CD4-positive, alpha-beta T cell treated with Interleukin-2 at 100 ng/mL for 4 hours (primary cell): ENCODE data around the gene RARS2.

Source experiments
- DNase-seq: peaks from one replicate; pipeline ENCODE4 v3.0.0-alpha.2; 2020; ENCODE audit warnings: low spot score

Gene RARS2

DNA sequence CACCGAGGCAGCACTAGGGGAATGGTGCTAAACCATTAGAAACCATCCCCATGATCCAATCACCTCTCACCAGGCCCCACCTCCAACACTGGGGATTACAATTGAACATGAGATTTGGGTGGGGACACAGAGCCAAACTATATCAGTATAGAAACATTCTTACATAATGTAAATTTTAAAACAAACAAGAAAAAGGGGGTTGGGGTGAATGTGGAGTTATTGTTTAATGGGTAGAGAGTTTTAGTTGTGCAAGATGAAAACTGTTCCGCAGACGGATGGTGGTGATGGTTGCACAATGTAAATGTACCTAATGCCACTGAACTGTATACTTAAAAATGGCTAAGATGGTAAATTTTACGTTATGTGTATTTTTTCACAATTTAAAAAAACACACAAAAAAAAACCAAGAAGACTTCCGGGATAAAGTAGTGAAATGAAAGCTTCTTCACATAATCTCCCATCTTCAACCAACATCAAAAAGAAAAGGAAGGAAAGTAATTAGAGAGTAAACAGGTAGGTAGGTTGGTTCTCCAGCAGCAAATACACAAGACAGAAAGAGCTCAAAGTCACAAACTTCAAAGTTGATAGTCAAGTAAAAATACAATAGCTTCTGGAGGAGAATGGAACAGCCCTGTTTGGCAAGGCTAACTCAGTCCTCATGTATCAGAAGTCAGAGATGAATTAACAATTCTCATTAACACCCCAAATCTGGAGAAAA, 16.3 kb downstream of the RARS2 start:
- no peak for DNase-seq

DNA sequence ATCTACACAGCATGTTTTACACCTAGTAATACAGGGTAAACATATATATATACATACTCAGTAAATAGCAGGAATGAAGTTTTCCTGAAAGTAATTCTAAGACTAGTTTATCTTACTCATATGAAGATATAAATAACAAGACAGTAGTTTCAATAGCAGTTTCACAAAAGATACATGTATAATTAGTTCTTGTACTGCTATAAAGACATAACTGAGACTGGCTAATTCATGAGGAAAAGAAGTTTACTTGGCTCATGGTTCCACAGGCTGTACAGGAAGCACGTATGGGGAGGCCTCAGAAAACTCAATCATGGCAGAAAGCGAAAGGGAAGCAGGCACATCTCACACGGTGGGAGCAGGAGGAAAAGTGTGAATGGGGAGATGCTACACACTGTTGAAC, 16.9 kb downstream of the RARS2 start:
- no peak for DNase-seq

DNA sequence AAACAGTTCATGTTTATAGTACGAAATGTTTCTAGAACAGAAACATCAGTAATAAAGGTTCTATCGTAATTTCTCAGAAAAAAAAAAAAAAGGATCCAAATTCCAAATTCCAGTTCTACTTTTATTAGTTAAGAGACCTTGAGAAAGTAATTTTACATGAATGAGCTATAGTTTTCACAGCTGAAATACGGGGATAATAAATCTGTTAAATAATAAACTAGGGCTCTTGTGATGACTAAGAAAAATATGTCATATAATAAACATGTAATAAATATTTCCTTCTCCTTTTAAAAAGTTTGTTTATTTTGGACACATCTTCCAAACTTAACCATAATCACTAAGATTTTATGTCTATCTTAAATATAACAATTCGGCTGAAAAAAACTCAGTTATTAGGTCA, 17.8 kb downstream of the RARS2 start:
- DNase-seq = no peak

DNA sequence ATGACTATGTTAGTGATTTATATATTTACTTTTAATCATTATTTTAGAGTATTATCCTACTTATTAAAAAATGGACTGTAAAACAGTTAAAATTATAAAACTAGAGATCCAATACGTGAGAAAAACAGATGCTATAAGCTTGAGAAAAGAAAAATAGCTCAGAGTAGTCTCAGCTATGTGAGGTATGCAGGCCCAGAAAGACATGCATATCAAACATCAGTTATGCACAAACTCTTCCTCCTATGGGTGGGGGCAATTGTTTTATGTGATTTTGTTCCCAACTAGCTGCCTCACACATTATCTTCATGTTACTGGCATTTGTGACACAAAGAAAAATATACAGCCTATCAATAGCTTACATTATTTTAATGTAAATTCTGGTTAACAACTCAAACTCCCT, 28.8 kb downstream of the RARS2 start:
- no peak for DNase-seq

DNA sequence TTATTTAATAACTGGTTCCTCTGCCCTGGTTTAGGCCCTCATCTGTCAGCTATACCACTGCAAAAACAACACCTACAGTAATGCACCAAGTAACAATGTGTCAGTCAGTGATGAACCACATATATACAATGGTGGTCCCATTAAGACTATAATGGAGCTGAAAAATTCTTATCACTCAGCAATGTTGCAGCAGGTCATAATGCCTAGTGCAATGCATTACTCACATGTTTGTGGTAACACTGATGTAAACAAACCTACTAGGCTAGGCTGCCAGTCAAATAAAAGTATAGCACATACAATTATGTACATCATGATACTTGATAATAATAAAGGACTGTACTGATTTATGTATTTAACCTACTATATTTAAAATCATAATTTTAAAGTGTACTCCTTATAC, 31.3 kb downstream of the RARS2 start:
- no peak for DNase-seq

DNA sequence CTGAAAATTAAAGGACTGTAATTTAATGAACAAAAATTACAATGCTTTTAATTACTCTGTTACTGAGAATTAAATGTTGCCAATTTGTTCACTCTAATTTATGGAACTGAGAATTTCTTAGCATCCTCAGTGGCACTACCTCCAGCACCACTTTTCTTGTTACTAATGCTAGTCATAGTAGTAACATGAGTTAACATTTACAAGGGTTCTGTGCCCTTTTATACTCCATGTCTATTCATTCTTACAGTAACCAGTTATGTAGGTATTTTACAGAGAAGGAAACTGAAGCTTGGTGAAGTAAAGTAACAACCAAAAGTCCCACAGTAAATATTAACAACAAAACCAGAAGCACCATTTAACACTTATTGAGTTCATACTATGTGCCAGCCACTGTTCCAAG, 34.3 kb downstream of the RARS2 start:
- DNase-seq = no peak

DNA sequence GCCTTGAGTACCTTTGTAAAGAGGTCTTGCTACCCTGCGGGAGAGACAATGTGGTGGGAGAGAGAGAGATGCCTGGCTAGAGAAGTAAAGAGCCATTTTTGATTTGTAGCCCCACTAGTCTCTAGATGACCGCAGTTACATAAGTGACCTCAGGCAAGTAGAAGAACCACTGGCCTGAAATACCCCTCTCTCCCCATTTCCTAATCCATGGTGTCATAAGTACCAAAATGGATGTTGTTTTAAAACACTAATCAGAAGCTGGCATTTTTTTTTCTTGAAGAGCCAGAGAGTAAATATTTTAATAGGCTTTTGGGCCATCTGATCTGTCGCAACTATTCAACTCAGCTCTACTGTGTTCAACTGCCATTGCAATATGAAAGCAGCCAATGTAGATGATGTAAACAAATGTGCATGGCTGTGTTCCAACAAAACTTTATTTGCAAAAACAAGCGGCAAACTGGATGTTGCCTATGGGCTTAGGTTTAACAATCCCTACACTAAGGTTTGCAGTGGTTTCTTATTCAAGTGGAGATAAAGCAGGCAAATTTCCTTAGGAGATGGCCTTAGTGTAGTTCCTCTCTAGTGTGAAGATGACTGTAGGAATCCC, 36.5 kb downstream of the RARS2 start:
- no peak for DNase-seq

DNA sequence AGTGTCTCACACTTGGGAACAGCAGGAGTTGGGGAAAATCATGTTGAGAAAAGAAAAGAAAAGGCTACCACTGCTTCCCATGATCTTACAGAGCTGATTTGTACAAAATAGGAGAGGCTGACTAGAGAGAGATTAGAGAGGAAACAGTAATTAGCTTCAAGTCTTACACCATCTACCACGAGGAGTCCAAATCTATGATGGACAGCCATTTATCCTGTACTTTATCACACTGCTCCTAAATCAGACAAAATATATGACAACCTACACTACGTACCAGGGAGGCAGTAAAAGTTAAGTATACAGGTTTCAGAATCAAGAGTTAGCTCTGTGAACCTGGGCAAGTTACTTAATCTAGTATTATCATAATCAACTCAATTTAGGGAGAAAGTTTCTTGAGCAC, 38.0 kb downstream of the RARS2 start:
- DNase-seq = no peak

DNA sequence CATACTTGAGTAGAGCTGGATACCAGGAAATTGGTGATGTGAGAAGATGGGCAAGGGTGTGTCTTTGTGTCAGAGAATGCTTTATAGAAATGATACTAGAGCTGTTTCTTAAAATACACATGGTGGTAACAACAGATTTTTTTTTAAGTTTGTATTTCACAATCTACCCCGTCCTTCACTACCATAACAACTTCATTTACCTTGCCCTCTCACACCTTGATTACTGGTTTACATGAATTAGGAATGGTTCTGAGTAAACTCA, 45.4 kb downstream of the RARS2 start:
- DNase-seq = no peak

DNA sequence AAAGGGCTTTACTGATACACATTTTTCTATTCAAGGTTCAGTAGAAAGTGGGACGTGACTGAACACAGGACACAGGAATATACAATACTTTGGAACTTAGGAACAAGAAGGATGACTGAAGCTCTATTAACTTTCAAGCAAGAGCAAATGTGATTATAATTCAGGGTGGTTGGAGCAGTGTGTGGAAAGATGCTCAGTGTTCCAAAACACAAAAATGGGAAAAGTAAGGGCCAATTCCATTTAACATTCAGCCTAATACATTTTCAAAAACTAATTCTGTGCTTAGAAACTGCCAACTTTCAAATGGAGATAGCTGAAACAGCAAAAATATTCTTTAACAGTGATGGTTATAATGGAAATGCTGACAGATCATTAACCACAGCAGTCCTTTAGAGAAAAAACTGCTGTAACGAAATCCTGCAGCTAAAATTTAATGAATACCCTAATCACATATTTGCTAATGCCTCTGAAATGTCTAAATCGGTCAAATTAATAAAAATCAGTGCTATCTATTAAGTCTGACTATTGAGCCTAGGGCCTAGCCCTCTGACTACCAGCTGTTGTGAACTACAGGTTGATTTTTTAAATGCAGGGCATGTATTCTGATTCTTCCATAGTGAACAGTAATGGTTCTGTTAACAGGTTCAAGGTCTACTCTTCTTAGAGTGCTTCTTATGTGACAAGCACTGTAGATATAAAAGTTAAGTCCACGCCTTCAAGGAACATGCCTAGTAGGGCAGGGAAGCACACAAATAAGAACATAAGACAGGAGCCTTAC, 45.9 kb downstream of the RARS2 start:
- DNase-seq = no peak

DNA sequence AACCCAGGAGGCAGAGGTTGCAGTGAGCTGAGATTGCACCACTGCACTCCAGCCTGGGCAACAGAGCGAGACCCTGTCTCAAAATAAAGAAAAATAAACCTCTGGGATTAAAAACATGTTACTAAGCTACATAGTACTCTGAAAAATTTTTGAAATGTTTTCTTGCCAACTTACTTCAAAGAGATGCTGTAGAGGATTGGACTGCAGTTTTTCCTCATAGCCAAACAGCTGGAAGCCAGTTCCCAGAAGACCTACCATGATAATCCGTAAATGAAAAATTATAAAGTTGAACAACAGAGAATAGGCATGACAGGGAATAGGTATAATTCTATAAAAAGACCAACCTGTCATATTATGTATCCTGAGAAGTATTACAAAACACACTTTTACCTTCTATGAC, 48.0 kb downstream of the RARS2 start:
- no peak for DNase-seq

DNA sequence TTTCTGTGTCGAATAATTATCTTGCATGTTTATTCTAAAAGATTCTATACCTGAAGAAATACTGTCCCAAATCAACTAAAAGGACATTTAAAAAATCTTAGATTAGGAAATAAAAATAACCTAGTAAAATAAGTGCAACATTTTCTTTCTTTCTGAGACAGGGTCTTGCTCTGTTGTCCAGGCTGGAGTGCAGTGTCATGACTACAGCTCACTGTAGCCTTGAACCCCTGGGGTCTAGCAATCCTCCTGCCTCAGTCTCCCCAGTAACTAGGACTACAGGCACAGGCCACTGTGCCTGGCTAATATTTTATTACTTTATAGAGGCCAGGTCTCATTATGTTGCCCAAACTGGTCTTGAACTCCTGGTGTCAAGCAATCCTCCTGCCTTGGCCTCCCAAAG, 48.7 kb downstream of the RARS2 start:
- DNase-seq = no peak

DNA sequence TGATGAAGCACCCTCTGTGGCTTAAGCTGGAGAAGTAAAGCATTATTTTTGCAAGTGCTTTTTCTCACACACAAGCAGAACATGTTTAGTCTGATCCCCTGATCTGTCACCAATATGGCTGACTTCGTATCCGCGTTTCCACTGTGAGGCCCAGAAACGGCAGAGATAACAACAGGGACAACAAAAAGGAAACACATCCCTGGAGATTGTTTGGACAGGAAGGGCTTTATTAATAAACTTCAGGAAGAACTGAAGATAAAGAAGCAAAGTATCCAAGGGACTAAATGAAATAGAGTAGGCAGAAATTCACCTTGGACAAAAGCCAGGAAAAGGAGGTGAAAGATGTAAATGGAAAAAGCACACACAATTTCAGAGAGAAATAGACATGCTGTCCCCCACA, 49.2 kb downstream of the RARS2 start:
- no peak for DNase-seq

DNA sequence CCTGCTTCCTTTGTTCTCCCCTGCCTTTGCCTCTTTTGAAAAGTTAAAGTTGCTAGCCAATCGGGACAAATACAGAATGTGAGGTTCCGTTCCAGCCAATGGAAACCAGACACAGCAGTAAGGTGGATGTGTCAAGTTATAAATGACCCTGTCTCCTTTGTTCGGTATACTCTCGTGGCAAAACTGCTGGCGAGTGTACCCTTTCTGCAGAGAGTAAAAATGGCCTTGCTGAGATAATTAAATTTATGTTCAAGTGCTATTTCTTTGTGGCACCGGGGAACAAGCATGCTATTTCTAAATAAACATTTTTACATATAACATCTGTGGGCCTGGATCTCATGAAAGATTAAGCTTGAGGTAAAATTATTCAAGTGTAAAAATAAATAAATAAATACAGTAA, 50.2 kb downstream of the RARS2 start:
- no peak for DNase-seq

DNA sequence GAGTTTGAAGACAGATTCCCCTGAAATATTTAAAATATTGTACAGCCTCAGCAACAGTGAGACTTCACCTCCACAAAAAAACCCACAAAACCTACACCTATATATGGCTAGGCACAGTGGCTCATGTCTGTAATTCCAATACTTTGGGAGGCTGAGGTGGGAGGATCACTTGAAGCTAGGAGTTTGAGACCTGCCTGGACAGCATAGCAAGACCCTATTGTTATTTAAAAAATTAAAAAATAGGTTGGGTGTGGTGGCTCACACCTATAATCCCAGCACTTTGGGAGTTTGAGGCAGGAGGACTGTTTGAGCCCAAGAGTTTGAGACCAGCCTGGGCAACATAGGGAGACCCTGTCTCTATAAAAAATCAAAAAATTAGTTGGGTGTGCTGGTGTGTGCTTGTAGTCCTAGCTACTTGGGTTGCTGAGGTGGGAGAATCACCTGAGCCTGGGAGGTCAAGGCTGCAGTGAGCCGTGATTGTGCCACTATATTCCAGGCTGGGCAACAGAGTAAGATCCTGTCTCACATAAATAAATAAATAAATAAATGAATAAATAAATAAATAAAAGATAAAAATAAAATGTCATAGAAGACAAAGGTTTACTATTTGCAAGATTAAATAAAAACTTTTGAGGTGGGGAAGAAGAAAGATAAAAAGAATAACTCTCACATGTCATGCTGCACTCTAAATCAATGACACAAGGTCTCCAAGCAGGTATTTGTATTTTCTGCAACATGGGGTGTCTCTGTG, 51.1 kb downstream of the RARS2 start:
- no peak for DNase-seq

DNA sequence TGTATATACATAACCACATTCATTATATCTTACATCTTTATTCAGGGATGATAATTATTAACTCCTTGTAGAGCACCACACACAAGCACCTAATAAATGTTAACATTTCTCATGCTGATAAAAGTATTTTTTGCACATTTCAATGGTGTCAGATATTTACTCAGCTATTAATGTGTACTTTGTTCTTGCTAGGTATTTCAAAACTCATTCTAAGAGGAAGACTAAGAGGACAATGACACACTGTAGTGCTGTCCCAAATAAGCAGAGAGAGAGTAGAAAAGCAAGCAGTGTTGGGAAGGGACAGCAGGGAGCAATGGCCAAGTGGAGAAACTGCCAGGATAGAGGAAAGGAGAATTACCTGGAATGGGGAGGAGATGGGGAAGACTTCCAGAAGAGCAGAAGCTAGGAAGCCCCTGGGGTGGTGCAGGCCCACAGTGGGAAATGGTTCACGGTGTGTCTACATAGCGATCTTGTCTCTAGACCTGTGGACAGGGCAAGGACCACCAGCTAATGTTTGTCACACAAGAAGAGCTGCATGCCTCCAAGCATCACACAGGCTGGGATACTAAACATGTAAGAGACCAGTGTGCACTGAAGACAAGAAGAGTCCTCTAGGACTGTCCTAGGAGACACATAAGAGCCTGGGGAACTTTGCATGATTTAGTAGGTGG, 55.3 kb downstream of the RARS2 start:
- DNase-seq = no peak

DNA sequence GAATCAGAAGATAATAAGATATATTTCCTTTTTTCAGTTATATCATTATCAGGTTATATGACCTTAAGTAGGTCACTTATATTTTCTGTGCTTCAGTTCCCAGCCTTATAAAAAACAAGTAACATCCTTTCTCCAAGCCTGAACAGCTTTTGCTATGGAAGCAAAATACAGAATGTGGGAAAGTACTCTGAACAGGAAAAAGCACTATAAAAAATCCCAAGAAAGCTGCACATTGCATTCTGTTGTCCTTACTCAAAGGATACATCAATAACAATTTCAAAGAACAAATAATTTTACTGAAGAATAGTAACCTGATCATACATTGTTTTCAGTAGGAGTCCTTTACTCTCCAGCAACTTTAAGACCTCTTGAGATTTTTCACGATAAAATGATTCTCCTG, 60.6 kb downstream of the RARS2 start:
- no peak for DNase-seq

DNA sequence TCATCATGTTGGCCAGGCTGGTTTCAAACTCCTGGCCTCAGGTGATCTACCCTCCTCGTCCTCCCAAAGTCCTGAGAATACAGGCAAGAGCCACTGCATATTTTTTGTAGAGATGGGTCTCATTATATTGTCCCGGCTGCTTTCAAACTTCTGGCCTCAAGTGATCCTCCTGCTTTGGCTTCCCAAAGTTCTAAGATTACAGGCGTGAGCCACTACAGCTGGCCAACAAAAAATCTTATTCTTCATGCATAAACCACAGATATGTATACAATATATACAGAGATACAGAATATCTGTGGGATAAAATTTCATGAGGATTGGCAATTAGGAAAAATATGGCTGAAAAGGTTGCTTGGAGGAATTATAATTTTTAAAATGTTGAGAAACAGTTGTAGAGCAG, 67.1 kb downstream of the RARS2 start:
- no peak for DNase-seq

DNA sequence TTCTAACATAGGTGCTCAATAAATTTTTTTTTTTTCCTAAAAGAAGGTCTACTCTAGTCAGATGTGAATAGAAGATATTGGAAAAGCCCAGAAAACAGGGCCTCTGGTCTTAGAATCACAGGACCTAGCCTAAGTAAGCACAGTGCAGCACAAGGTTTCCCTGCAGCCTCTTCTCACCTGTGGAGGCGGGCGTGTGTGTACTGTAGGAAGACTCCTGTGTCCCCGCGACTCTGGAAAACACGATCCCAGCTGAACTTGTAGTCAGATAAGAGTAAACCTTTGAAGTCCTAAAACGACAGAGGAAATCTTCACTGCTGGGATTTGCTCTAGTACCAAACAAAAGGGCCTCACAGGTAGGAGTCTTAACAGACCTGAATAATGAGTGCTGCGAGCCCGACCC, 71.3 kb downstream of the RARS2 start:
- no peak for DNase-seq

DNA sequence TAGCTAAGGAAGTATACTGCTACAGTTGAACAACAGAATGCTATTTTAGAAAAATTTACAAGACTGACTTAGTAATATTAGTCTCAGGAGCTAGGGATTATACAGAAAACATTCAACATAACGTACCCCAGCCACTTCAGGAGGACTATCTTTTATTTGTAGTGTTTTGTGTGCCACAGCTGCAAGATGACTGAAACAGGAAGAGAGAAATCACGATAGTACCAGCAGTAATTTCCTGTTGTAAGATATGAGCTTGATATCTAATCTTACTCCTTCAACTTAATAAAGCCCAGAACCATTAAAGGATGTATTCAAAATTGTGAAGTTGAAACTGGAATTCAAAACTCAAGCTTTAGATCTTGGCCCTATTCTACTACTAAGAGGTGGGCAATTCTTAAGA, 75.0 kb downstream of the RARS2 start:
- no peak for DNase-seq

DNA sequence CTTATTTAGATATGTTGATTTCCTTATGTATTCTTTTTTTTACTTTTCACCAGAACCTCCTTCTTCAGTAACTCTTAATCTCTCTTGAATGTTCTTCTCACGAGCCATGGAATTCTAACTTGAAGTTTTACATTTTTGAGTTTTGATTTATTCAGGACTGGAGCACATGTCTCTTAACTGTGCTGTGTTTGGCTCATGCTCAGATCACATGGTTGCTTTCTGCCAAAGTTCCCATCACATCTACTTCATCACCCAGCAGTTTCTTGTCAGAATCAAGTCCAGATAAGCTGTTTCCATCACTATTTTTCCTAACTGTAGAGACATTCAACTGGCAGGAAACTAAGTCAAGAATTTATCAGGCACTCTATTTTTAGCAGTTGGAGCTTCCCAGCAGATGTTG, 85.3 kb downstream of the RARS2 start:
- DNase-seq = no peak

DNA sequence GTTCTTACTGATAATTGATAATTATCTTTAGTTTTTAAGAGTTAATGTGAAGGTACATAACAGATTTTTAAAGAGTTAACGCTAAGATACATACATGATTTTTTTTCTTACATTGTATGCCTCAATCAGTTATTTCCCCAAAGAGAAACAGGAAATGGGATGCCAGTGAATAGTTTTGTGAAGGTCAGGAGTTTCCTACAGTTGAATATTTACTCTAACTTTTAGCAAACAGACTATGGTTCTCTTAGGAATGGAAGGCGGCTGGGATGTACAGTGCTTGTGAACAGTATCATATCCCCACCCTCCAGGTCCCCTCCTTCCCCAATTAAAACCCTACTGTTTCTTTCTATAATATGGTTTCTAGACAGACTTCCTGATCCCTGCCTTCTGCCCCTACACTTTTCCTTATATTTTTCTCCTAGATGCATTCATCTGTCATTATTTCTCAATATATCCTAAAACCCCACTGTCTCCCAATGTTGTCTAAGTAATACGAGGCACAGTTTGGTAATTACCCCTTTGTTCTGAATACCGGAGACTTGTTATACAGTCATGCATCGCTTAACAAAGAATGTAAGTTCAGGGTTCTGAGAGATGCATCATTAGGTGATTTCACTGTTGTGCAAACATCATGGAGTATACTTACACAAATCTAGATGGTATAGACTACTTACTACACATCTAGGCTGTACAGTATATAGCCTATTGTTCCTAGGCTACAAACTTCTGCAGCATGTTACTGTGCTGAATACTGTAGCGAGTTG, 87.8 kb downstream of the RARS2 start:
- no peak for DNase-seq
